KMS-11 (cell line): ENCODE measurements around the gene ITIH6.
"Not testable (repeated sequence)": the region's sequence is repeated elsewhere in the genome, so short reads cannot be mapped to it uniquely, and the experiment has no call there.

Source experiments
- H2AFZ ChIP-seq: fragments of 200-600 bp; sonication (generic); 2 replicates; pipeline ENCODE4 v1.6.1; 2016; ENCODE audit warnings: antibody characterized with exemption, mixed run types, low read depth
- H3K27ac ChIP-seq: fragments of 200-600 bp; sonication (generic); 2 replicates; pipeline ENCODE4 v1.6.1; 2016; ENCODE audit warnings: mild to moderate bottlenecking, mixed run types
- H3K27me3 ChIP-seq: fragments of 200-600 bp; sonication (generic); 2 replicates; pipeline ENCODE4 v1.6.1; 2017; ENCODE audit warnings: mild to moderate bottlenecking, low read depth, mixed run types, moderate library complexity; ENCODE audit not compliant: insufficient read depth
- H3K36me3 ChIP-seq: fragments of 200-600 bp; sonication (generic); 2 replicates; pipeline ENCODE4 v1.6.1; 2017; ENCODE audit warnings: mild to moderate bottlenecking, mixed run types; ENCODE audit not compliant: insufficient read depth
- H3K4me1 ChIP-seq: fragments of 200-600 bp; sonication (generic); 2 replicates; pipeline ENCODE4 v1.6.1; 2016; ENCODE audit warnings: mild to moderate bottlenecking, low read depth, mixed run types; ENCODE audit not compliant: poor library complexity, severe bottlenecking
- H3K4me2 ChIP-seq: fragments of 200-600 bp; sonication (generic); 2 replicates; pipeline ENCODE4 v1.7.0; 2016; ENCODE audit warnings: mild to moderate bottlenecking, mixed run types
- H3K4me3 ChIP-seq: fragments of 200-600 bp; sonication (generic); IDR thresholded peaks from 2 replicates; pipeline ENCODE4 v1.6.1; 2017; ENCODE audit warnings: low read depth, low read length, mixed read lengths; ENCODE audit not compliant: insufficient read depth
- H3K79me2 ChIP-seq: fragments of 200-600 bp; sonication (generic); 2 replicates; pipeline ENCODE4 v1.6.1; 2016; ENCODE audit warnings: low read depth, mixed run types; ENCODE audit not compliant: insufficient read depth
- H3K9ac ChIP-seq: fragments of 200-600 bp; sonication (generic); 2 replicates; pipeline ENCODE4 v1.6.1; 2016; ENCODE audit warnings: mild to moderate bottlenecking, mixed run types
- H4K20me1 ChIP-seq: fragments of 200-600 bp; sonication (generic); 2 replicates; pipeline ENCODE4 v1.6.1; 2016; ENCODE audit warnings: mild to moderate bottlenecking, mixed run types; ENCODE audit not compliant: insufficient read depth
- TF ChIP-seq, protein P1 (sequence below): fragments of 200-600 bp; sonication (generic); conservative IDR thresholded peaks from 2 replicates; pipeline ENCODE4 v1.6.1; 2017; ENCODE audit warnings: low read depth, mild to moderate bottlenecking, antibody characterized with exemption, low read length, moderate library complexity, mixed read lengths

The ITIH6 gene

DNA sequence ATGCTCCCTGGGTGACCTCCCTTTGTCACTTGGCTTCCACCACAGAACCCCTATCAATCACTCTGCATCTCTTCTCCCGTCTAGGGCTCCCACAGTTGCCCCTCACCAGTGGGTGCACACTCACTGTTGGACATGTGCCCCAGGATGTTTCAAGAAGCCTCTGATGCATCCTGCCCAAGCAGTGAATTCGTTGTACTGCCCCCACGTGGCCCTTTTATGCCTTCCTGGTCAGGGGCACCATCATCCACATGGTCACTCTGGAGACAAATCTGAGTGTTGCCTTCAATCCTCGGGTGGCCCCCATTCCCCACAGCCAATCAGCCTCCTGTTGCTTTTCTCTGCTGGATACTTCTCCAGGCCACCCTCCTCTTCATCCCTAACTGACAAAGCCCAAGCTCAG, 12.2 kb downstream of the ITIH6 start:
- no peaks in the 10 kb centered on the region for H3K27me3 ChIP-seq
- no peaks in the 10 kb centered on the region for H4K20me1 ChIP-seq

DNA sequence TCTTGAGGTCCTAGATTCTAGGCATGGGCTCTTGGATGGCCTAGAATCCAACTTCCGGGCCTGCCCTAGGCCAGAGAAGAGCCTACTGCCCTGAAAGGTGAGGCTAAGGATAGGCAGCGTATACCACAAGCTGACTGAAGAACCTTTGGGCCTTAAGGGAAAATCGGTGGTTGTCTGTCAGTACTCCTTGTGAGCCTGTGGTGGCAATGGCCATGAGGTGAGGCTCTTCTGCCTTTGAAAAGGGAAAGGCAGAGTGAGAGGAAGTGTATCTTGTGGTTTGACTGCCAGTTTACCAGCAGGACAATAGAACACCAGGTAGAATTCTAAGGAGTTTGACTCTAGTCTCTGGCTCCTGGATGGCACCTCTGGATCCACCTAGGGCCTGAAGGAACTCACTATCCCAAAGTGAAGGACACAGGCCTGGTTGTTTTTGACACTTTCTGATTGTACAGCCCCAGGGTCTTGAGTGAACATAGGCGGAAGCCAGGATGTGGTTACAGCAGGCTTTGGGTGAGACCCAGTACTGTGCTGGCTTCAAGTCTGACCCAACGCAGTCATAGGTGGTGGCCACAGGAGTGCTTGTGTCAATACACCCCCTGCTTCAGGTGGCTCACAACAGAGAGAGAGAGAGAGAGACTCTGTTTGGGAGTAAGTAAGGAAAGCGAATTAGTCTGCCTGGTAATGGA, 20.9 kb downstream of the ITIH6 start:
- Histone ChIP-seq H3K9ac (no peak overlapping the region), H3K27ac (no peak overlapping the region), H3K4me2 (no peak overlapping the region), H3K79me2 (no peaks in the 10 kb centered on the region), H3K4me3 (no peak overlapping the region), H3K4me1 (no peaks in the 10 kb centered on the region), H3K36me3 (no peaks in the 10 kb centered on the region), H2AFZ (no peak overlapping the region), H4K20me1 (no peaks in the 10 kb centered on the region), H3K27me3 (no peaks in the 10 kb centered on the region)
- TF ChIP-seq, protein P1, sequence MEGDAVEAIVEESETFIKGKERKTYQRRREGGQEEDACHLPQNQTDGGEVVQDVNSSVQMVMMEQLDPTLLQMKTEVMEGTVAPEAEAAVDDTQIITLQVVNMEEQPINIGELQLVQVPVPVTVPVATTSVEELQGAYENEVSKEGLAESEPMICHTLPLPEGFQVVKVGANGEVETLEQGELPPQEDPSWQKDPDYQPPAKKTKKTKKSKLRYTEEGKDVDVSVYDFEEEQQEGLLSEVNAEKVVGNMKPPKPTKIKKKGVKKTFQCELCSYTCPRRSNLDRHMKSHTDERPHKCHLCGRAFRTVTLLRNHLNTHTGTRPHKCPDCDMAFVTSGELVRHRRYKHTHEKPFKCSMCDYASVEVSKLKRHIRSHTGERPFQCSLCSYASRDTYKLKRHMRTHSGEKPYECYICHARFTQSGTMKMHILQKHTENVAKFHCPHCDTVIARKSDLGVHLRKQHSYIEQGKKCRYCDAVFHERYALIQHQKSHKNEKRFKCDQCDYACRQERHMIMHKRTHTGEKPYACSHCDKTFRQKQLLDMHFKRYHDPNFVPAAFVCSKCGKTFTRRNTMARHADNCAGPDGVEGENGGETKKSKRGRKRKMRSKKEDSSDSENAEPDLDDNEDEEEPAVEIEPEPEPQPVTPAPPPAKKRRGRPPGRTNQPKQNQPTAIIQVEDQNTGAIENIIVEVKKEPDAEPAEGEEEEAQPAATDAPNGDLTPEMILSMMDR, result no peak

More for the DNA sequence above, 12.2 kb downstream of the ITIH6 start:
- Histone ChIP-seq H3K27ac (no peak overlapping the region), H3K4me3 (no peak overlapping the region), H3K36me3 (no peaks in the 10 kb centered on the region), H2AFZ (no peak overlapping the region; the same call in 1 of the 2 replicates), H3K4me2 (no peak overlapping the region), H3K9ac (no peak overlapping the region), H3K79me2 (no peaks in the 10 kb centered on the region), H3K4me1 (no peaks in the 10 kb centered on the region)
- TF ChIP-seq, protein P1, result peak; percentile 37; the same call in 1 of the 2 replicates

GRCh38 chrX:54776061-54776460, 22.0 kb downstream of the ITIH6 start:
- no peaks in the 10 kb centered on the region for H3K27me3 ChIP-seq
- H3K79me2 ChIP-seq, result no peaks in the 10 kb centered on the region
- H3K27ac ChIP-seq, result no peak overlapping the region
- H3K4me3 ChIP-seq, result no peak overlapping the region
- no peak overlapping the region for H2AFZ ChIP-seq
- no peak overlapping the region for H3K9ac ChIP-seq
- H3K4me2 ChIP-seq, result no peak overlapping the region
- TF ChIP-seq, protein P1, result no peak
- no peaks in the 10 kb centered on the region for H4K20me1 ChIP-seq
- H3K4me1 ChIP-seq, result no peaks in the 10 kb centered on the region
- H3K36me3 ChIP-seq, result no peaks in the 10 kb centered on the region

DNA sequence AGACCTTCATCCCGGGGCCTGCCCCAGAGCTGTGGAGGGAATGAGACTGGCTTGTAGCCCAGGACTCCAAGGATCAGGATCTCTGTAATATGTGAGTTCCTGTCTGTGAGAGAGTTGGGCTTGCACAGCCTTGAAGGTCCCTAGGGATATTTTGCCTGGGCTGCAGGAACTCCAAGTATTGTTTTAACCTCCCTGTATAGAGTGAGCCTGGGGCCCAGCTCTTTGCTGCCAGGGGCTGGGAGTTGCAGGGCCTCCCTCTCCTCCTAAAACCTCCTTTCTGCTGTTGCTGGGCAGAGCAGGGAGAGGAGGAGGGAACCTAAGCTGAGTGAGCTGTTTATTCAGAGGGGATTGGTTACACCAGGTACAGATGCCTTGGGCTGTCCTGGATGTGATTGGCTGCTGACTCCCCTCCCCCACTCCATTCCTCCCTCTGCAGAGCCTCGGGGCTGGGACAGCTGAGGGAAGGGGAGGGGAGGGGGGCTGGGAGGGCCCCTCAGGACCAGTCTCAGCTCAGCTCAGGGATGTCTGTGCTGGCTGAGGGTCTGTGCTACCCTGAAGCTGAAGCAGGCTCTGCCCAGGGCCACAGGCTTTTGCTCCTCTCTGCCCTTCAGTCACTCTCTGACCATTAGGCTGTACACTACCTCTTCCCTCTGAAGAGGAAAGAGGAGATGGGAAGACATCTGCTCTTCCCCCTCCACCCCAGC, 23.5 kb downstream of the ITIH6 start:
- H3K4me2 ChIP-seq, H3K27ac ChIP-seq, H3K4me1 ChIP-seq, H3K36me3 ChIP-seq, H3K79me2 ChIP-seq, H3K9ac ChIP-seq, H4K20me1 ChIP-seq, H2AFZ ChIP-seq, H3K27me3 ChIP-seq, H3K4me3 ChIP-seq: not testable (repeated sequence)
